ENCODE results near the gene ME2.

DNA sequence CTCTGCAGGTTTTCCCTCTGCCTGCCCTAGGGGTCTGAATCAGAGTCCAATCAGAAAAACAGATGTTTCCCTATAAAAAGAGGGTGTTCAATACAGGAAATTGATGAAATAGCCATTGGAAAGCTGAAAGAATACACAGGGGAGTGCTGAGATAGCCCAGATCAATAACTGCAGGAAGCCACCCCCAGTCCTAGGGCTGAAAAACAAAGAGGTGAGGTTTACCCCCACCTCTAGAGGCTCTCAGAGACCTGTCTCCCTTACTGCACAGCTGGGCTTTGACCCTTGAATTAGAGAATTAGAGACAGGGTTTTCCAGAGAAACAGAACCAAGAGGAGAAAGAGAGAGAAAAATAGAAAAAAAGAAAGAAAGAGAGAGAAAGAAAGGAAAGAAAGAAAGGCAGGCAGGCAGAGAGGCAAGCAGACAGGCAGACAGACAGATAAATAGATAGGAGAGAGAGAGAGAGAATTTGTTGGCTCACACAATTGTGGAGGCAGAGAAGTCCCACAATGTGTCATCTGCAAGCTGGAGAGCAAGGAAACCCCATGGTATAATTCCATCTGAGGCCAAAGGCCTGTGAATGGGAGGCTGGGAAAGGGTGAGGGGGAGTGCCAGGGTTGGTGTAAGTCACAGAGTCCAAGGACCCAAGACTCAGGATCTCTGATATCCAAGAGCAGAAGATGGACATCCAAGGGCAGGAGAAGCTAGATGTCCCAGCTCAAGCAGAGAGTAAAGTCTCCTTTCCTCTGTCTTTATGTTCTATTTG, 18.9 kb upstream of the ME2 start:
- no peak for TF ChIP-seq CTCF (IDR thresholded peaks at IDR 0.05)
- TF ChIP-seq EP300 (IDR thresholded peaks at IDR 0.05) = no peak
- no peak for TF ChIP-seq POLR2A (IDR thresholded peaks at IDR 0.05)

Measured in stomach (tissue), 4 donors.